NCI-H526 (cell line): ENCODE results near the gene PHLDB1.
"Not testable (repeated sequence)": the region's sequence is repeated elsewhere in the genome, so short reads cannot be mapped to it uniquely, and the experiment has no call there.

ENCODE experiments used
- DNase-seq, 2 experiments: peaks; one replicate each; lab custom pipeline; 2025; lab: John Stamatoyannopoulos, UW

The PHLDB1 gene

DNA sequence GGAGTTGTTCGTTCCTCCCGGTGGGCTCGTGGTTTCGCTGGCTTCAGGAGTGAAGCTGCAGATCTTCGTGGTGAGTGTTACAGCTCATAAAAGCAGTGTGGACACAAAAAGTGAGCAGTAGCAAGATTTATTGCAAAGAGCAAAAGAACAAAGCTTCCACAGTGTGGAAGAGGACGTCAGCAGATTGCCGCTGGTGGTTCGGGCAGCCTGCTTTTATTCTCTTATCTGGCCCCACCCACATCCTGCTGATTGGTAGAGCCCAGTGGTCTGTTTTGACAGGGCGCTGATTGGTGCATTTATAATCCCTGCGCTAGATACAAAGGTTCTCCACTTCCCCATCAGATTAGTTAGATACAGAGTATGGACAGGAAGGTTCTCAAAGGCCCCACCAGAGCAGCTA, 80.9 kb downstream of the PHLDB1 start:
- DNase-seq: not testable (repeated sequence)

DNA sequence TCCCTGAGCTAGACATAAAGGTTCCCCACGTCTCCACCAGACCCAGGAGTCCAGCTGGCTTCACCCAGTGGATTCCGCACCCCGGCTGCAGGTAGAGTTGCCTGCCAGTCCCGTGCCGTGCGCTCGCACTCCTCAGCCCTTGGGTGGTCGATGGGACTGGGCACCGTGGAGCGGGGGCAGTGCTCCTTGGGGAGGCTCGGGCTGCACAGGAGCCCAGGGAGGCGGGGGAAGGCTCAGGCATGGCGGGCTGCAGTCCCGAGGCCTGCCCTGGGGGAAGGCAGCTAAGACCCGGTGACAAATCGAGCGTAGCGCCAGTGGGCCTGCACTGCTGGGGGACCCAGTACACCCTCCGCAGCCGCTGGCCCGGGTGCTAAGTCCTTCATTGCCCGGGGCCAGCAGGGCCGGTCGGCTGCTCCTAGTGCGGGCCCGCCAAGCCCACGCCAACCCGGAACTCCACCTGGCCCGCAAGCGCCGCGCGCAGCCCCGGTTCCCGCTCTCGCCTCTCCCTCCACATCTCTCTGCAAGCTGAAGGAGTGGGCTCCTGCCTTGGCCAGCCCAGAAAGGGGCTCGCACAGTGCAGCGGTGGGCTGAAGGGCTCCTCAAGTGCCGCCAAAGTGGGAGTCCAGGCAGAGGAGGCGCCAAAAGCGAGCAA, 81.6 kb downstream of the PHLDB1 start:
- DNase-seq: no peak

DNA sequence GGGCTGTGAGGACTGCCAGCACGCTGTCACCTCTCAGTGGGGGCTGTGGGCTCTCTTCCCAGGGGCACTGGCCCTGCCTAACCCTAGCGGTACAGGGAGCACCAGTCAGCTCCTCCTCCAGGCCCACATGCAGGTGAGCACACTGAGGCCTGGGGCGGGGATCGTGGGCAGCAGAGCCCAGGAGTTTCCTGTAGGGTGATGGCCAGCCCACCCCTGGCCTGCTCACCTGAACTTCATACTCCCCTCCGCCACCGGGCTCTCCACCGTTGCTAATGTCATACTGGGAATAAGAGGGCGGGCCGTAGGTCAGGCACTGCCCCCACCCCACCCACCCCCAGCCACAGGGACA, 82.1 kb downstream of the PHLDB1 start:
- no peak for DNase-seq

DNA sequence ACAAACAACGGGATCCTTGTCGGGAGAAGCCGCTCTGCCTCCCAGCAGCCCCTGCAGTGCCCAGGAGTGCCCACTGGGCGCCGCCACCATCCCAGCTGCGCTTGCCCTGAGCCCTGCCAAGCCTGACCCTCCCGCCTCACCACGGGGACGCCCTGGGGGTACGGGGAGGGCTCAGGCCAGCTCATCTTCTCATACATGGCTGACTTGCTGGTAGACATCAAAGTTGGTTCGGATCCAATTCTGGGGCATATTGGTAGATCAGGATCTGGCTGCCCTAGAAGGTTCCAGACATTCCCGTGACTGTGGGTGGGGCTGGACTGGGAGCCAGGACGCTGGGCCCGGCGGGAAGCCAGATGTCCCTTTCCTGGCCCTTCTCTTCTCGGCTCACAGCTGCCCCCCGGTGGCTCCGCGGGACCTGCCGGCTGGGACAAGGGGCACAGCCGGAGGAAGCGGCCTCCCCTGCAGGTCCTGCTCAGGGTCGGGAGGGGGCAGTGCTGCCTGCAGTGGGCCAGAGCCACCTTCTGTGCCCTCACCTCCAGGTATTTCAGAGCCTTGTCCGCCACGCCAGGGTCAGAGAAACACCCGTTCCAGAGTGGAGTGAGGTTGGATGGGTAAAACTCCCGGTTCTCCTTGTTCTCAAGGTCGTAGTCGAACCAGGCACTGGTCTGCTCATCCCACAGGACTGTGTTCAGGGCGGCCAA, 82.6 kb downstream of the PHLDB1 start:
- peak; percentile 95 to 99 for DNase-seq

DNA sequence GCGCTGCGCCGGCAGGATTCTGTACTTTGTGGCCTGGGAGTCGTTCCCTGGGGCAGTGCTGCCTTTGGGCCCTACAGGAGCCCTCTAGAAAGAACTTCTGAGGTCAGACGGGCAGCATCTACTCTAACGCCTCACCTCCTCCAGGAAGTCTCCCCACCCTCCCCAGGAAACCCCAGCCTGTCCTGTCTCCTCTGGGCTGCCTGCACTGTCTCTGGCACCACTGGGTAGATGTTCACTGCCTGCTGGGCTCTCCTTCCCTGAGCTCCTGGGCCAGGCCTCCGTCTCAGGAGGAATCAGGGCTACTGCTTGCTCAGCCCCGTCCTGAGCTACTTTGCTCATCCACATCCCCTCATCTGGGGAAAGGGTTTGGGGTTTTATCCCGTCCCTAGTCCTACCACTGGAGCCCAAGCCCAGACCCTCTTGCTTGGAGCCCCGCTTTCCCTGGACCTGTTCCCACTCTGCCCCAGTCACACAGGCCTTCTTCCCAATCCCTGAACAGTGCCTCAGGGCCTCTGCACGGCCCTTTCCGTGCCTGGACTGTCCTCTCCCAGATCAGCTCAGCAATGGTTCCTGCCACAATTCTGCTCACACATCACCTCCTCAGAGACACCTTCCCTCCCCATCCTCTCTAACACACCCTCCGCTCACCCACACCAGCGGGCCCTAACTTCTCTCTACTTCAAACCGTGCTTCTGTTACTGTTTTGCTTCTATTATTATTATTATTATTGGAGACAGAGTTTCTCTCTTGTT, 83.3 kb downstream of the PHLDB1 start:
- DNase-seq: no peak

GRCh38 chr11:118691926-118692830, 84.8 kb downstream of the PHLDB1 start:
- DNase-seq: no peak

GRCh38 chr11:118694185-118694584, 86.8 kb downstream of the PHLDB1 start:
- no peak for DNase-seq

GRCh38 chr11:118694771-118695170, 87.4 kb downstream of the PHLDB1 start:
- DNase-seq: no peak

DNA sequence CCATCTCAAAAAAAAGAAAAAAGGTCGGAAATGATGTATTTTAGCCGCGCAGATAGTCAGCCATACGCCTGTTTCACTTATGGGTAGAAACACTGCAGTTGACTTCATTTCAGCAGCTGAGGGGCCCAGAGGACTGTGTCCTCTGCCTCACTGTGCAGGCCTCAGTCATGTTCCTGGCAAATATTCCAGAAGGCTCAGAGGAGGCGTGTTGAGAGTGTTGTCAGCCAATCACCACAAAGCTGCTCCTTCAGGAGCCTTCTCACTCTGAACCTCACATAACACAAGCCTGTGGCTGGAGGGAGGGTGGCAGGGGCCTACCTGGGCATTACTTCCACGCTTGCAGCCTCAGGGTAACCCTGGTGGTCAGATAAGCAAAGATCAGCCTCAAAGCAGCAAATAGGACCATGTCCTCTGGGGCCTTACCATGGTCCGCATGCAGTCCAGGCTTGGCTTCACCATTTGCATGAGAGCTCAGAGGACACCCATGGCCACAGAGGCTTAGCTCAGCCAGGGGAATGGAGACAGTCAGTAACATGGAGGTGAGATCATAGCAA, 89.3 kb downstream of the PHLDB1 start:
- DNase-seq: no peak

GRCh38 chr11:118697346-118697745, 89.9 kb downstream of the PHLDB1 start:
- no peak for DNase-seq

DNA sequence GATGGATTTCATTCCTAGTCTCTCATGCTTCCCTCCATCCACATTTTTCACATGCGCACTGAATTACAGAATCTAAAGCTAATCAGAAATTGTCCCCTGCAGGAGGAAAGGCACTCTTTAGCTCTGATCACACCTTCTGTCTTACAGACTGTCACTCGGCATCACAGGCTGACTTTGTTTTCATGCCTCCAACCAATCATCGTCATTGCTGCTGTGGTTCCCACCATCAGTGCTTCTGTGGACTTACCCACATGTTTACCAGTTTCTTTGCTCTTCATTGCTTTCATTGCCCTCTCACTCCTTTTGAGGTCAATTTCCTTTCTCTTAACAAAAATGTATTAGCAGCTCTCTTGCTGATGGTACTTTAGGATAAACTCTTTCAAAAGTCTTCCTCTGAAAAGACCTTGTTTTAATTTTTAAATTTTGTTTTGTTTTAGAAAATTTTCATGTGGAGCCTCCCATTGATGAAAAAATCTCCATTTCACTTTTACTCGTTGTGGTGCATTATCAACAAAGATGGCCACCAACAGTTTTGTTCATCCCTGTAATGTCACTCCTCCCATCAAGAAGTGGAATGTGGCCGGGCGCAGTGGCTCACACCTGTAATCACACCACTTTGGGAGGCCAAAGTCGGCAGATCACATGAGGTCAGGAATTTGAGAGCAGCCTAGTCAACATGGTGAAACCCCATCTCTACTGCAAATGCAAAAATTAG, 92.2 kb downstream of the PHLDB1 start:
- no peak for DNase-seq

DNA sequence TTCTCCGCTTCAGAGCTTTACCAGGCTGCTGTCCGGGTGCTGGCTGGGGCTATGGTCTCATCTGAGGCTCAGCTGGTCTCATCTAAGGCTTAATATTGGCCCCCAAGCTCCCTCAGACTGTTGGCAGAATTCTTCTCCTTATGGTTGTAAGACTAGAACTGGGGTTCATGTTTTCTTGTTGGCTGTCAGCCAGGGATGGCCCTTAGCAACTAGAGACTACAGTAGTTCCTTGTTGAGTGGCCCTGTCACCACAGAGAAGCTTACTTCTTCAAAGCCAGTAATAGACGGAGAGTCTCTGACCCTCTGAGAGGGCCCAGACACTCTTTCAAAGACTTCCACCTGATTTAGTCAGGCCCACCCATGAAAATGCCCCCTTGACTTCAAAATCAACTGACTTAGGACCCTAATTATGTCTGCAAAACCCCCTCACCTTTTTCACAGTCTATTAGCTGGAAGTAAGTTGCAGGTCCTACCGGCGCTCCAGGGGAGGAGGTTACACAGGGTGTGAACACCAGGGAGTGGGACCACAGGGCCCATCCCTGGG, 96.2 kb downstream of the PHLDB1 start:
- DNase-seq: no peak

DNA sequence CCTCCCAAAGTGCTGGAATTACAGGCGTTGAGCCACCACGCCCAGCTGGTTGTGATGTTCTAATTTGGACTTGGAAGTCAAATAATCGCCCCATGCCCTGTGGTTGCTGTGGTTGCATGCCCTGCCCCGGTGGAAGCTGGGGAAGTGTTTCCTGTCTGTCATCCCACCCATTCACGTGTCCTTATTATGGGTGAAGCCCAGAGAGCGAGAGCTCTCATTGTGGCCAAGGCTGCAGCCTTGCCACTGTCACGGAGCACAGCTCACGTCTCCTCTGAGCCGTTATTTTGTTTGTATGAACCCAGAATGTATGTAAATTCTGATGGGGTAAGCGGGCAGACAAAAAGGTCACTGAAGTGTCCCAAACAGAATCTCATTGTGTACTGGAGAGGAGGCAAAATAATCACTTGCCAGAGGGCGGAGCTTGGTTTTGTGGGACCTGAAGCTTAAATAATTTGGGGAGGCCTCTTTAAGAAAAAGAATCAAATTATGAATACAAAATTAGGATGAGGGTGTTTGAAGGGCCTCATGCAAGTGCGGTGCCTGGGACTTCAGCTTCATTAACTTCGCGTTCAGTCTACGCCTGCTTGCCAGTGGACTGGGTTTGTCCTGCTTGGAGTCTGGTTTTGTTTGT, 97.8 kb downstream of the PHLDB1 start:
- DNase-seq: peak; percentile 49 to 82

- DNase-seq: peak; percentile 55 to 75
Measured at GRCh38 chr11:118705791-118706545, 98.6 kb downstream of the PHLDB1 start.

- DNase-seq: no peak
Measured at GRCh38 chr11:118706546-118706825, 99.1 kb downstream of the PHLDB1 start.
